K562 (cell line): Measurements from ENCODE around the gene SLC8A1. TPM values are rescaled to one million over a fixed set of nuclear protein-coding genes. Genes with fewer than 3 reads are reported as not detected.

Experiments
- ATAC-seq: fragments of 200-7000 bp; cut with Tn5 transposase; 3 replicates; pipeline ENCODE4 v1.9.1; 2020; ENCODE audit warnings: moderate library complexity
- BruUV-seq: library from RNA; stranded (reverse); fragments of 400-500 nt; replicated peaks from 2 replicates; lab custom pipeline; 2021; lab: Mats Ljungman, UMichigan
- CTCF ChIA-PET: fragments of 300-600 bp; formaldehyde crosslinking; extraction: SDS; loops from one replicate; lab custom pipeline; 2021; ENCODE audit warnings: low intra/inter-chr PET ratio; lab: Yijun Ruan, JAX
- POLR2A ChIA-PET: fragments of 300-600, 350-650 bp; sonication (Branson Sonifier 250); formaldehyde crosslinking; extraction: SDS; loops from one replicate; lab custom pipeline; 2021; ENCODE audit warnings: antibody characterized with exemption, inconsistent platforms; lab: Yijun Ruan, JAX
- DNase-seq, 4 experiments: peaks; one replicate each; pipeline versions ENCODE4 v3.0.0 to v3.0.0-alpha.2; 2011 to 2018; ENCODE audit warnings: low spot score in 3 of 4, mixed read lengths in 3 of 4; ENCODE audit errors: extremely low read depth in 1 of 4
- FAIRE-seq: peaks from 2 replicates; lab custom pipeline; 2011; peaks lifted over from hg19 to GRCh38; lab: Jason Lieb, UNC
- H2AFZ ChIP-seq: 2 replicates; pipeline ENCODE4 v1.6.0; 2011; ENCODE audit warnings: low read depth, low read length, control low read depth, inconsistent platforms
- H3K27ac ChIP-seq: fragments of 200-600 bp; 3 replicates; pipeline ENCODE4 v1.8.0; 2011; ENCODE audit warnings: low read depth, mild to moderate bottlenecking, control low read depth, inconsistent platforms, low read length, moderate library complexity, mixed read lengths; ENCODE audit errors: extremely low read depth
- H3K27me3 ChIP-seq, 2 experiments: fragments of 300-600 bp in 1 of 2; 2 replicates in 1 of 2; 3 replicates in 1 of 2; pipeline versions ENCODE4 v1.6.0 to v1.8.0; 2011; ENCODE audit warnings: inconsistent platforms in 2 of 2, low read length in 2 of 2, mild to moderate bottlenecking in 1 of 2, mixed read lengths in 1 of 2, moderate library complexity in 1 of 2; ENCODE audit not compliant: control insufficient read depth in 2 of 2, insufficient read depth in 2 of 2
- H3K36me3 ChIP-seq: fragments of 300-600 bp; 3 replicates; pipeline ENCODE4 v1.8.0; 2011; ENCODE audit warnings: mild to moderate bottlenecking, low read length, inconsistent platforms; ENCODE audit not compliant: control insufficient read depth, insufficient read depth
- H3K4me1 ChIP-seq, 2 experiments: fragments of 200-600 bp in 1 of 2; replicated peaks in 1 of 2; 2 replicates in 1 of 2; 3 replicates in 1 of 2; pipeline versions ENCODE4 v1.5.1 to v1.8.0; 2011; ENCODE audit warnings: inconsistent platforms in 2 of 2, low read length in 2 of 2, mild to moderate bottlenecking in 1 of 2, mixed read lengths in 1 of 2, moderate library complexity in 1 of 2; ENCODE audit not compliant: control insufficient read depth in 2 of 2, insufficient read depth in 2 of 2
- H3K4me2 ChIP-seq: 2 replicates; pipeline ENCODE4 v1.6.1; 2011; ENCODE audit warnings: low read length, control low read depth, inconsistent platforms, mixed read lengths; ENCODE audit not compliant: insufficient read depth
- H3K4me3 ChIP-seq: fragments of 200-600 bp; sonication (generic), shearing (Covaris generic); 2 replicates; pipeline ENCODE4 v1.5.1; 2016; ENCODE audit warnings: control low read depth, inconsistent platforms
- H3K79me2 ChIP-seq: fragments of 200-600 bp; 3 replicates; pipeline ENCODE4 v1.8.0; 2011; ENCODE audit warnings: low read length, inconsistent platforms; ENCODE audit not compliant: control insufficient read depth, insufficient read depth
- H3K9ac ChIP-seq, 2 experiments: 2 replicates each; pipeline versions ENCODE4 v1.6.0 to v1.6.1; 2011; ENCODE audit warnings: low read depth in 2 of 2, low read length in 2 of 2, control low read depth in 1 of 2, inconsistent platforms in 1 of 2, mild to moderate bottlenecking in 1 of 2, mixed read lengths in 1 of 2; ENCODE audit not compliant: insufficient read depth in 1 of 2
- H3K9me1 ChIP-seq: one replicate; pipeline ENCODE4 v1.6.0; 2011; ENCODE audit warnings: inconsistent platforms, mild to moderate bottlenecking, low read length, moderate library complexity; ENCODE audit not compliant: control insufficient read depth, insufficient read depth
- H3K9me3 ChIP-seq: replicated peaks from 2 replicates; pipeline ENCODE4 v1.5.1; 2011; ENCODE audit warnings: low read depth, low read length, inconsistent platforms; ENCODE audit not compliant: control insufficient read depth, insufficient read depth
- H4K20me1 ChIP-seq: replicated peaks from 2 replicates; pipeline ENCODE4 v1.6.1; 2011; ENCODE audit warnings: low read length, inconsistent platforms, mixed read lengths; ENCODE audit not compliant: control insufficient read depth, insufficient read depth
- CBX8 ChIP-seq: fragments of 200-600 bp; sonication (generic); IDR thresholded peaks from 2 replicates; pipeline ENCODE4 v1.6.1; 2012; ENCODE audit warnings: borderline replicate concordance, mixed run types, low read depth, mild to moderate bottlenecking, moderate library complexity, mixed read lengths, low read length, control low read depth, inconsistent platforms; ENCODE audit not compliant: poor library complexity, severe bottlenecking; ENCODE audit errors: extremely low read depth
- NKRF ChIP-seq: fragments of 450-650 bp; IDR thresholded peaks from 2 replicates; pipeline ENCODE4 v1.6.1; 2016; ENCODE audit warnings: borderline replicate concordance
- POLR2A ChIP-seq: fragments of 450-650 bp; conservative IDR thresholded peaks from 2 replicates; pipeline ENCODE4 v1.6.1; 2016
- ZNF282 ChIP-seq: sonication (generic); formaldehyde crosslinking; IDR thresholded peaks from 2 replicates; pipeline ENCODE4 v1.8.1; 2023; ENCODE audit warnings: missing genetic modification reagents
- WGBS: fragments of 100-300 bp; shearing (Covaris generic); methylation state at CpG from one replicate; pipeline ENCODE4 v1.1.6; 2016; ENCODE audit warnings: low coverage, mixed read lengths; ENCODE audit not compliant: insufficient coverage; ENCODE audit errors: missing lambda C conversion rate; 5-methylcytosine and 5-hydroxymethylcytosine counted together
- in situ Hi-C: fragments of 300-500 bp; cut with MboI; formaldehyde crosslinking; loops from 4 replicates; pipeline ENCODE4 v1.15.0; 2018; ENCODE audit warnings: inconsistent platforms, mixed read lengths
- intact Hi-C: fragments of 100-400 bp; cut with micrococcal nuclease; formaldehyde crosslinking; loops from 2 replicates; pipeline ENCODE4 v1.14.2; 2022
- polyA plus RNA-seq, 8 experiments: library from polyadenylated mRNA; depleted of rRNA in 4 of 8; stranded (reverse) in 5 of 8; unstranded in 3 of 8; fragments of >200 nt; fragmentation: Nextera tagmentation in 2 of 8; fragmentation: Illumina TruSeq in 1 of 8; extraction: Ambion mirVana in 2 of 8; extraction: Trizol in 1 of 8; gene quantifications; 2 replicates each; pipeline versions ENCODE4 v1.2.1 to v1.2.3, GENCODE V29; 2011 to 2014; ENCODE audit warnings: inconsistent platforms in 1 of 8, missing spikeins in 1 of 8
- total RNA-seq, 7 experiments: library from RNA; depleted of rRNA in 6 of 7; stranded (reverse); fragments of >200 nt in 6 of 7; fragmentation: Illumina TruSeq in 2 of 7; extraction: Trizol in 2 of 7; gene quantifications; 2 replicates each; pipeline versions ENCODE4 v1.2.1 to v1.2.3, GENCODE V29; 2011 to 2021; ENCODE audit warnings: low replicate concordance in 1 of 7

The SLC8A1 gene
- total and polyA plus RNA-seq, 9 of the 15 experiments (the other 6 are each of a cell fraction or from before 2014, with no cell fraction given), result not detected

- Histone ChIP-seq H3K9me3 (no peaks in the 10 kb centered on the region), H3K4me1 (no peaks in the 10 kb centered on the region), H3K36me3 (no peaks in the 10 kb centered on the region), H3K27ac (no peak overlapping the region), H3K9me1 (no peaks in the 10 kb centered on the region), H4K20me1 (no peaks in the 10 kb centered on the region), H3K9ac (no peak overlapping the region), H2AFZ (no peak overlapping the region), H3K79me2 (no peaks in the 10 kb centered on the region), H3K27me3 (no peaks in the 10 kb centered on the region), H3K4me3 (no peak overlapping the region), H3K4me2 (no peak overlapping the region)
- no peak for DNase-seq
- POLR2A ChIA-PET, result interaction anchor here (0.7 kb wide), 1 partner anchor 41 kb away, joined by 3 read pairs; no protein-coding TSS in a partner anchor
- no peak for FAIRE-seq
- TF ChIP-seq CBX8 (no peak), POLR2A (no peak), NKRF (no peak), ZNF282 (CRISPR knock-in tag) (no peak)
- CTCF ChIA-PET, result no interaction called here
- no TSS peak for BruUV-seq
- ATAC-seq, result no peak
- in situ Hi-C loops, result no loop called here
- 2% methylated on average over 5 of the region's 5 CpGs for WGBS
- intact Hi-C loops, result no loop called here
Measured at GRCh38 chr2:40240070-40240469, 211.8 kb downstream of the SLC8A1 start.
